ENCODE data around the gene NAPA.

The NAPA gene

GRCh38 chr19:47475465-47475864, 39.4 kb downstream of the NAPA start:
- no peak for TF ChIP-seq CTCF (IDR thresholded peaks at IDR 0.05; ENCODE audit: low read depth, low read length)
- H3K4me3 ChIP-seq (ENCODE audit: low read depth, low read length), result no peak overlapping the region

- no peak overlapping the region for H3K4me3 ChIP-seq (ENCODE audit: low read depth, low read length)
- TF ChIP-seq CTCF (IDR thresholded peaks at IDR 0.05; ENCODE audit: low read depth, low read length), result no peak
Observed at GRCh38 chr19:47473336-47473735, 41.5 kb downstream of the NAPA start.

GRCh38 chr19:47471733-47472457, 43.0 kb downstream of the NAPA start, which contains the start of gene SLC8A2:
Gene SLC8A2 (minus strand): TSS chr19:47471893. CDS start chr19:47466403, 5,490 bp downstream.
- no peak within 1 kb of the TSS for H3K4me3 ChIP-seq (ENCODE audit: low read depth, low read length)
- TF ChIP-seq CTCF (IDR thresholded peaks at IDR 0.05; ENCODE audit: low read depth, low read length), result no peak

- no peak overlapping the region for H3K4me3 ChIP-seq (ENCODE audit: low read depth, low read length)
- no peak for TF ChIP-seq CTCF (IDR thresholded peaks at IDR 0.05; ENCODE audit: low read depth, low read length)
Observed at GRCh38 chr19:47471381-47471732, 43.5 kb downstream of the NAPA start.

GRCh38 chr19:47470447-47471195, 44.2 kb downstream of the NAPA start:
- no peak overlapping the region for H3K4me3 ChIP-seq (ENCODE audit: low read depth, low read length)
- no peak for TF ChIP-seq CTCF (IDR thresholded peaks at IDR 0.05; ENCODE audit: low read depth, low read length)

- no peak for TF ChIP-seq CTCF (IDR thresholded peaks at IDR 0.05; ENCODE audit: low read depth, low read length)
- H3K4me3 ChIP-seq (ENCODE audit: low read depth, low read length), result no peak overlapping the region
Observed at GRCh38 chr19:47469719-47470118, 45.1 kb downstream of the NAPA start.

GRCh38 chr19:47469363-47469700, 45.5 kb downstream of the NAPA start:
- no peak overlapping the region for H3K4me3 ChIP-seq (ENCODE audit: low read depth, low read length)
- no peak for TF ChIP-seq CTCF (IDR thresholded peaks at IDR 0.05; ENCODE audit: low read depth, low read length)

Data from WI38 (cell line).